Kidney glomerular epithelial cell (primary cell): ENCODE data around the gene AKR1B1.

Experiments used
- DNase-seq: peaks from one replicate; lab custom pipeline; 2025; lab: John Stamatoyannopoulos, UW

AKR1B1 gene

DNA sequence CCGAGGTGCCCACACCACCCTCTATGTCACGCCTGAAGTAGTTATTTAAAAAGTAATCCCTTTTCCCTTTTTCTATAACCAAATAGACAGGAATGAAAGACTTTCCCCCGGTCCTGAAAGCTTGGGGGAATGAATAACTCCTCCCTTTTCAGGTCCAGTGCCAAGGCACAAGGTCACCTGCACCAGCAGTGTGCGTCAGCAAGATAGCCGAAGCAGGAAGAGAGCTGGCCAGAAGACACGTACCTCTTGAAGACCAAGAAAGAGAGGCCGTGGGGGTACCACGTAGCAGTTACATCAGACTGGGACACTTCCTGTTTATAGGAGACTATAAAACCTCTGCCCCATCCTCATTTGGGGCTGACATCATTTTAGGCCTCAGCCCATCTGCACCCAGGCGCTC is 10.7 kb upstream of the AKR1B1 start:
- no peak for DNase-seq

GRCh38 chr7:134468475-134468874 is 9.6 kb upstream of the AKR1B1 start:
- no peak for DNase-seq

GRCh38 chr7:134468054-134468453 is 9.2 kb upstream of the AKR1B1 start:
- DNase-seq, result no peak

DNA sequence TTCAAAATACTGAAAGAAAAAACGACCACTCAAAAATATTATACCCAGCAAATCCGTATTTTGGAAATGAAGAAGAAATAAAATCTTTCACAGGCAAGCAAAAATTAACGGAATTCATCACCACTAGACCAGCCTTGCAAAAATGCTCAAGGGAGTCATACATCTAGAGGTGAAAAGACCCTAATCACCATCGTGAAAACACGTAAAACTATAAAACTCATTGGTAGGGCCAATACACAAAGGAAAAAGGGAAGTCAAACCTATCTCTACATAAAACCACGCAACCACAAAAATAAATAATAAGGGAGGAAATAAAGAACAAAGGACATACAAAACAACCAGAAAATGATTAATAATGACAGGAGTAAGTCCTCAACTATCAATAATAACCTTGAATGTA is 6.6 kb upstream of the AKR1B1 start:
- no peak for DNase-seq

- DNase-seq, result no peak
These were observed 5.6 kb upstream of the AKR1B1 start for GRCh38 chr7:134464496-134464895.

DNA sequence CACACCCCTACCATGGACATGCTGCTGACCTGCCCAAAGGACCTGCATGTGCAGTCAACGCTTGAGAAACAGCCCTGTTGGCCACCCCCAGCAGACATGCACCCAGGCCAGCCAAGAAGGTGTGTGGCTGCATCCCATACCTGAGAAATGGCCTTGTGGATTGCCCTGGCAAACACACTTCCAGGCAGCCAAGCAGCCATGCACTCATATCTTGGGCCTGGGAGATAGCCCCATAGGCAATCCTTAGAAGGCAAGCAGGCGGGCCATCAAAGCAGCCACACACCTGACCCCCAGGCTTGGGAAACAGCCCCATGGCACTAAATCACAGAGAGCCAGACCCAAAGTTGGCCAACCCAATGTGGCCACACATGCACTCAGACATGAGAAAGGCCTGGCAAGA is 4.9 kb upstream of the AKR1B1 start:
- DNase-seq, result no peak

DNA sequence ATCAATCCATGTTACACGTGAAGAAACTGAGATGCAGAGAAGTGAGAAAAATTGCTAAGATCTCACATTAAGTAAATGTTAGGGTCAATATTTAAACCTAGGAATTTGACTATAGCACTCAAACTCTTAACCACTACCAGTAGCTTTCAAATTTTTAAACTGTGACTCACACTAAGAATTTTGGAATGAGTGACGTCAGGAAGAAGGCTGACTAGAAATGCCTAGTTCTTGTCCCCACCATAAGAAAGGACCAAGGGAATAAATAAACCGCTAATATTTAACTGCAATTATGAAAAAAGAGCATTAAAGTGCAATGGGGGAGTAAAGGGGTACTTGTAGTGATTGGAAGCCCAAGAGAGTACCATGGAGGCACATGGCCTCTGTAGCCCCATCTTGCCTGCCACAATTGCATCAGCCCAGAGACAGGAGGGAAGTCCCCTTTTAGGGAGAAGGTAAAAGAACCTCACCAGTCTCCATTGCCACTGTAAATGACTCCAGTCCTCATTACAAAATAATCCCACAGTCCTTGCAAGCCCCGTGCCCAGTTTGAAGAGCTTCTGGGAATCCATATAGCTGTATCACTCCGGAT is 3.5 kb upstream of the AKR1B1 start:
- peak; percentile 83 for DNase-seq

- no peak for DNase-seq
These were observed 3.0 kb upstream of the AKR1B1 start for GRCh38 chr7:134461916-134462315.

DNA sequence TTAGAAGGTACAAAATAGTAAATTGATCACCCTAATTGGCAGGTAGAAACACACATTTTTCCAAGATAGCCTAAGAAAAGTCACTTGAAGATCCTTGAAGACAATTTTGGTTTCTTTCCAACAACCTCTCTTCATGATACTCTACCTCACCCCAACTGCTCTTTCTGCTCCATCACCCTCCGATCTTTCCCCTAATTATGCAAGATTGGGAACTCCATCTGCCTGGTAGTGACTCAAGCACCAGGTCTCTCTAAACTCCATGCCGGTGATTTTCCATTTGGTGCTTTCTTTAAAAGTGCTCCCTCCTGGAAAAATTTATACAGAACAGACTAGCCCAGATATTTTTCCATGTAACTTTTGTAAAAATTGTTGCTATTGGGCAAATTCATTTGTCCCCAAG is 1.1 kb upstream of the AKR1B1 start:
- DNase-seq, result peak; percentile 62

DNA sequence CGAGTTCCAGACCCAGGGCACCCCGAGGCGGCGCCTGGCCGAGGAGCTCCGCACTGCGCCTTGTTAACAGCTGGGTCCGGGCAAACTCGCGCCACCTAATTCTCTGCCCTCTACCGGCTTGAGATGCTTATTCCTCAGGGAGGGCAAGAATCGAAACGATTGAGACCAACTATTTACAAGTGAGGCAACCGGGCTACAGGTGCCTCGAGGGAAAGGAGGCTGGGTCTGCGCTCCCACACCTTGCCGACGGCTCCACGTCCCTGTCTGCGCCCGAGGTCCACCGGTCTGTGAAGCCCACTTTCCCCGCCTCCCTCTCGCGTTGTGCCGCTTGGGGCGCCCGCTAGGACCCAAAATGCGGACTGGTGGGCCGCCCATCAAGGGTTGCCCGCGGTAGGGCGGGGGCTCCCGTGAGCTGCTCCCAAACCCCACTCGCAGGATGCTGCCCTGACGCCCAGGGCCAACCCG is 527 bp downstream of the AKR1B1 start:
- DNase-seq, result peak; percentile 35

GRCh38 chr7:134457210-134457609 is 1.7 kb downstream of the AKR1B1 start:
- DNase-seq, result no peak

- DNase-seq, result no peak
These were observed 4.6 kb downstream of the AKR1B1 start for GRCh38 chr7:134454277-134454676.

DNA sequence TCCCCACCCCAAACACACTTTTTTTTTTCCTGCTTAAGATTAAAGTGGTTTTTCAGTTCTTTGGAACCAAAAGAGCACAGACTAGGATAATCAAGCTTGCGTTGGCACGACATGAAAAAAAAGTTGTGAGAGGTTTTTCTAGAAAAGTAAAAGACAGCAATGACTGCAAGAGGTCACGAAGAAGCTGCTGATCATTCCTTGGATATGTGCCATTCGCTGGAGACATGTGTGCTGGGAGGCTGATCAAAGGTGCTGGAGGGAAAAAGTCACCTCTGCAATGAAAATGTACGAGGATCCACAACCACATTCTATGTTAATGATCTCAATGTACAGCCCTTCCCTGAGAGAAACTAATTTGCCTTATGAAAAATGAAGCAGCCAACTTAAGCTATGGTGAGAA is 5.4 kb downstream of the AKR1B1 start:
- no peak for DNase-seq

DNA sequence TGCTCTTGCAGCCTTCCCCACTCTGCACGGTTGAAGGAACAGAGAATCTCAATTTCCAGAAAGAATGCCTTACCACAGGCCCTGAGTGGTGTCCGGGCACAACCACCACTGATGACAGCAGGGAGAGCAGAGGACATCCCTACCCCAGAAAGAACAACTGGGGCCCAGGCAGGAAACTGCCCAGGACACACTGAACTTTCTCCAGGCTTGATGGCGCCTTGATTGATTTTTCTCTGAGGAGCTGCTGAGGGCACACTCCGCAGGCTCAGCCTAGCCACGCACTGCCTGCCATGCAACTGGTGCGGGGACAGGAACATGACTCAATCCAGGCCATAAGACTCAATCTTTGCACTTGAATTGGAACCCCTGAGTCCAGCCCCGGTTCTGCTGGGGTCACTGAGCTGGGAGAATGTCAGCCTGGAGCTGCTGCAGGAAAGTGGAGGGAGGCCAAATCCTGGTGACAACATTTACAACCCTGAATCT is 5.9 kb downstream of the AKR1B1 start:
- DNase-seq, result no peak

DNA sequence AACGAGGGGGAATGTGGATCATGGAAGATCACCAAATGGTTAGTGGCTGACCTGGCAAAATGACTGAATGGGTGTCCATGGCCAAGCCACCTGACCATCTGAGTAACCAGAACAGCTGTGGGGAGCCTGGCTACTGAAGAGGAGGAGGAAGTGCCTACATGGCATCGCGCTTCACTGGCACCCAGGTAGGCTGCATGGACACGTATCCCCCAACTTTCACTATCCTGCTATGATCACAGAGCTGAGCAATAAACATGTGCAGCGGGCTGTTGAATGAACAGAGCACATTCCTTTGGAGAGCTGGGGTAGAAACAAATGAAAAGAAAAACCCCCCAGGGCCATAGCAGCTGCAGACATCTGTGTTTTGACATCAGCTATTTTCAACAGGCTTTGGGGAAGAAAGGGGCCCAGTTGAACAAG is 6.5 kb downstream of the AKR1B1 start:
- peak; percentile 61 for DNase-seq

DNA sequence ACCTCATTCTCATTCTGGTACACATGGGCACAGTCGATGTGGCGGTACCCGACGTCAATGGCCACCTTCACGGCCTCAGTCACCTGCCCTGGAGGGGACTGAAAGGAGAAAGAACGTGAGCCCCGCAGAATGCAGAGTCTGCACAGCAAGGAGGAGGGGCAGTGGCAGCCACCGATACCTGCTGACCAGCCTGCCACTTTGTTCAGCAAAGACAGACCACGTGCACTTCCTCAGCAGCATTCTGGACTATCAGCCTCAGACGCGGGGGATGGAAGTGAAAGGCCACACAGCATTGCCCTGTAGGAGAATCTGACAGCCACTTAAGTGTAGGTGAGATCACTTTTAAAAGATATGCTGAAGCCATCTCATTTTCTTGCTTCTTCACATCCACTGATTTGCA is 7.2 kb downstream of the AKR1B1 start:
- DNase-seq, result no peak

- DNase-seq, result no peak
These were observed 8.5 kb downstream of the AKR1B1 start for GRCh38 chr7:134450294-134451000.

GRCh38 chr7:134449680-134450079 is 9.2 kb downstream of the AKR1B1 start:
- no peak for DNase-seq

GRCh38 chr7:134448356-134449229 is 10.3 kb downstream of the AKR1B1 start:
- no peak for DNase-seq

- no peak for DNase-seq
These were observed 11.5 kb downstream of the AKR1B1 start for GRCh38 chr7:134447383-134447782.

- no peak for DNase-seq
These were observed 12.0 kb downstream of the AKR1B1 start for GRCh38 chr7:134446923-134447322.

- DNase-seq, result no peak
These were observed 12.5 kb downstream of the AKR1B1 start for GRCh38 chr7:134446446-134446845.

- no peak for DNase-seq
These were observed 14.0 kb downstream of the AKR1B1 start for GRCh38 chr7:134444961-134445315.
